GM12892 (cell line): ENCODE results near the gene CTU1.

Experiments used
- POLR2A ChIP-seq: IDR thresholded peaks from 2 replicates; pipeline ENCODE4 v1.6.1; 2011; ENCODE audit warnings: low read depth, low read length, control low read depth
- POLR2AphosphoS5 ChIP-seq: IDR thresholded peaks from 2 replicates; pipeline ENCODE4 v1.6.1; 2011; ENCODE audit warnings: low read depth, low read length, control low read depth
- TAF1 ChIP-seq: IDR thresholded peaks from 2 replicates; pipeline ENCODE4 v1.6.1; 2011; ENCODE audit warnings: low read depth, mild to moderate bottlenecking, control low read depth, low read length, borderline replicate concordance

GRCh38 chr19:51065221-51065960 is 42.8 kb downstream of the CTU1 start:
- TF ChIP-seq POLR2A: no peak
- TF ChIP-seq TAF1: no peak
- no peak for TF ChIP-seq POLR2AphosphoS5
